NCI-H446 (cell line): ENCODE measurements around the gene AMN.
A peak's percentile ranks its signal among the peaks of the same experiment; 100 is the strongest.

Experiments
- DNase-seq, 2 experiments: peaks; one replicate each; lab custom pipeline; 2025; lab: John Stamatoyannopoulos, UW

Gene AMN

DNA sequence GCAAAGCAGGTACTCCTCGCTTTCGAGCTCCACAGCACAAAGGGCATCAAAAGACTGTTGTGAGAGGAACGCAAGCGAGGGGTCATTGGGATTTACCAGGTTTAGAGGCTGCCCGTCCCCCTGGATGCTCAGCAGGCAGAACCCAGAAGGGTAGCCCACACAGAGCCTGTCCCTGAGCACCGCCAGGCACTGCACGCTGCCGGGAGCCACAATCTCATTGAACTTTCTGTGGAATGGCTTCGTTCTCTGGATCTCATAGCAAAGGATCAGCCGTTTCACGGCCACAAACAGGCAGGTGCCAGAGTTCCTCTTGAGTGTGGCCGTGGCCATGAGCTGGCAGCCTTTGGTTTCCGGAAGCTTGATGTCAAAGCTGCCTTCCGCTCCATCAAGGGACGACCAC lies 21.5 kb downstream of the AMN start:
- no peak for DNase-seq

DNA sequence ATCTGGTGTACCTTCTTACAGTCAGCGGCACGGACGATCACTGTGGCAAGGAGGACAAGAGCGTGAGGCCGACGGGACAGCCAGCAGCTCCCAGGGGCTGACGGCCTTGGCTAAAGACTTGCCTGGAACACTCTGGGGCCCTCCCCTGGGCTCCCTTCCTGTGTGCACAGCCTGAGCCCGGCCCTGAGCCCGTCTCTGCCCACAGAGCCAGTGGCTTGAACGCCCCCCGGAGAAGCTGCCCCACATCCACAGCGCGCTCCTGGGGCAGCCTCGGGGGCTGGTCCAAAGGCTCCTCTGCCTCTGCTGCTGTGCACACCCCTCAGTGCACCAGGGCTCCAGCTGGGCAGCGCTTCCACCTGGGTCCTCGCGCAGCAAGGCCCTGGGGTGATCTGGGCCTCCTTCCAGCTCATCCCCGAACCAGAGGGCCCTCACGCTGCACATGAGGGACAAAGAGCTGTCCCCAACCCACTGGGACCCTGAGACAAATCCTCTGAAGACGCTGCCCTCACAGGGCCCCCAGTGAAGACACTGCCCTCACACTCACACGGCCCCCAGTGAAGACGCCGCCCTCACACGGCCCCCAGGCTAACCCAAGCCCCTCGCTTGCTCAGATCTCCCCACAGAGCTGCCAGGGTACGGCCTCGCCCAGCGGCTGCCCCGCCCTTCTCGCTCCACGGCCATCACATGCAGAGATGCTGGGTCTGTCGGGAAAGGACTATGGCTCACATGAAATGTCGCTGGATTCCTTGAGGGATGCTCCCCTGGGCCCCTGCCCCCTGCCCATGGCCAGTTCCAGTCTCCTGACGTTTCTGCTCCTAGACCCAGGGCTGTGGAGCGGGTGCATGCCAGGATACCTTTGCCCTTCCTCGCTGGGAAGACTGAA lies 22.2 kb downstream of the AMN start:
- no peak for DNase-seq

DNA sequence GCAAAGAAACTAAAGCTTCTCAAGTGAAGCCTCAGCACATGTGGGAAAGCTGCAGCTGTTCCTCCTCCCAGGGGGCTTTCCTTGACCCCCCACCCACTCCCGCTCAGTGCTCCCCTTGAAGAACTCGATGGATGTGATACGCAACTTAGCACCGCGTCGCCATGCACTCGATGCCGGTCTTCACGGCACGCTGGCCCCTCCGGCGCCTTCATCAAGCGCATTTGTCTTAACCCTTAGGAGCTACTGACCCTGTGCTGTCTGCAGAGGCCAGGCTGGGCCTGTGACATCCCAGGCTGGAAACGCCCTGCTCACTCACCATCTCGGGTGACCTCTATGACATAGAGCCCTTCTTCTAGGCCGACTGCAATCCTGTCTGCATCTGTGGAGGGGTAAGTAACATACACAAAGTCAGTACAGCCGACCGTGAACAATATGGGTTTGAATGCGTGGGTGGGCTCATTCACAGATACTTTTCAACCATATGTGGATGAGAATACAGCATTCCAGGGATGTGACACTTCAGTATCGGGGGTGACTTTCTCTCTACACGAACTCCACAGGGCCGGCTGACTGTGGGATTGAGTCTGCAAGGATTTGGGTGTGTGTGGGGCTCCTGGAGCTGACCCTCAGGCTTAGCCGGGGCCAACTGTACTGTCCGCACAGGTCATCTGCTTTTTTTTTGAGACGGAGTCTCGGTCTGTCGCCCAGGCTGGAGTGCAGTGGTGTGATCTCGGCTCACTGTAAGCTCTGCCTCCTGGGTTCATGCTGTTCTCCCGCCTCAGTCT lies 23.1 kb downstream of the AMN start:
- no peak for DNase-seq

DNA sequence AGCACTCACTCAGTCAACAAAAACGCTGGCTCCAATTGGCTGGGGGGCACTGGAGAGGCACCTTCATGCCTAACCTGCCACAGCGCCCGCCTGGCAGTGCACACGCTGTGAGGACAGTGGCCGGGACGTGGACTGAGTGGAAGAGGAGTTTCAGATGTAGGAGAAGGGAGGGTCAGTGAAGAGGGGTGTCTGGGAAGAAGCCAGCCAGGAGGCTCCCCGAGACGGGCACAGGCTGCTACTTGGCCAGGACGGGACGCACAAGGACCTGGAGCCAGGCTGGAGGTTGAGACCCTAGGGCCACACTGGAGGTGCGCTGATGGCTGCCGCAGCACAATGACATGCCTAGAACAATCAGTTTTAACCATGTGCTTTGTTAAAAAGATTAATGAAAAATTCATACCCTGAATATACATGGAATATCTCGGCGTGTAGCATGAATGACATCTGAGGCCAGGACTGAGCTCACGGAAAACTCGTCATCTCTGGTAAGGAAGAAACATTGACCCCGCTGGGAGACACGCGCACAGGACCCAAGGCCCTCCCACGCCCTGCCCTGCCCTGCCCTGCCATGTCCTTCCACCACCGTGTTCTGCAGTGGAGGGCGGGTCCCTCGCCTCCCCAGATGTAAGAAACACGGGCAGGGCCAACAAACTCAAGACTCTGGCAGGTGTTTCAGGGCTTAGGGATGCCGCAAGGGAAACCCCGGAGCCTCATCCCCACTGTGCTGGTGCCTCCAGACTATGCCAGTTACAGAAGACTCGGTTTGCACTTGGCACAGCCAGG lies 25.0 kb downstream of the AMN start:
- DNase-seq: no peak

DNA sequence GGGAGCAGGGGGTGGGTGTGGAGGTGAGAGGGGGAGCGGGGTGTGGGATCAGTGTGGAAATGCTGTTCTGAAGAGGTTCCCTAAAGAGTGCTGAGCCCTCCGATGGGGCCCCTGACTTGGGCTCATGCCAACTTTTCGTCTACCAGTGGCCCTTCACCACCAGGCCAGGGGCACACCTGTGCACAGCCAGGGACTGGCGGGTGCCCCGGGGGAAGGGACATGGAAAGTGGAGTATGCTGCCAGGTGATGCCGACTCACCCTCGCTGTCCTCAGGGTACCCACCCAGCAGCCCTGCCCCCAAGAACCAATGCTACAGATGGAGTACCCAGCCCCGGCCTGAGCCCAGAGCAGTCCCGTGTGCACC lies 26.2 kb downstream of the AMN start:
- DNase-seq: no peak

DNA sequence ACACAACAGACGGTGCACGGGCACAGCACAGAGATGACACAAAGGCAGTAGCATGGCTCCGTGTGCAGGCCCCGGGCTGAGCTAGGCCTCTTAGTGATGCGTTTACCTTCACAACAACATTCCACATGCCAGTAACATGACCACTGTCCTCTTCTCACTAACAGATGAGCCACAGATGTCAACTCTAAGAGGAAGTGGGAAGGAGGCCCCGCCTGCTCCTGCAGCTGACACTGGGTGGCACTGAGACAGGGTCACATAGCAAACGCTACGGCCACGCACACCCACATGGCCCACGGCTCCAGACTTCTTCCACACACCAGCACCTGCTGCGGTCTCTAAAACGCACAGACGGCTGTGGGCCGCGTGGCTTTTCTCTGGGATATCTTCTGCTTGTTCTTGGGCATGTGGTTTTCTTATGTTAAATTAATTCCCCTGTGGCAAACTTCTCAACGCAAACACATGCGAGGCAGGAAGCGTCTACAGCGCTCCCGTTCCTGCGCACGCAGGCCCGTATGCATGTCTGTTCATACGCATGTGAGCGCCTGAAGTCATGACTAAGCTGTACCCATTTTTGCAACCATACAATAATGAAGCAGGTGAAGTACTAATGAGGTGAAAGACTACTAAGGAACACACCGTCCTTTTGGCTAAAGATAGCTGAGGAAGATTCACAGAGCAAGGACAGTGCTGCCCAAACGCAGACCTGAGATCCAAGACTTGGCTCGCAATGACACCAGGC lies 26.8 kb downstream of the AMN start:
- DNase-seq: no peak

DNA sequence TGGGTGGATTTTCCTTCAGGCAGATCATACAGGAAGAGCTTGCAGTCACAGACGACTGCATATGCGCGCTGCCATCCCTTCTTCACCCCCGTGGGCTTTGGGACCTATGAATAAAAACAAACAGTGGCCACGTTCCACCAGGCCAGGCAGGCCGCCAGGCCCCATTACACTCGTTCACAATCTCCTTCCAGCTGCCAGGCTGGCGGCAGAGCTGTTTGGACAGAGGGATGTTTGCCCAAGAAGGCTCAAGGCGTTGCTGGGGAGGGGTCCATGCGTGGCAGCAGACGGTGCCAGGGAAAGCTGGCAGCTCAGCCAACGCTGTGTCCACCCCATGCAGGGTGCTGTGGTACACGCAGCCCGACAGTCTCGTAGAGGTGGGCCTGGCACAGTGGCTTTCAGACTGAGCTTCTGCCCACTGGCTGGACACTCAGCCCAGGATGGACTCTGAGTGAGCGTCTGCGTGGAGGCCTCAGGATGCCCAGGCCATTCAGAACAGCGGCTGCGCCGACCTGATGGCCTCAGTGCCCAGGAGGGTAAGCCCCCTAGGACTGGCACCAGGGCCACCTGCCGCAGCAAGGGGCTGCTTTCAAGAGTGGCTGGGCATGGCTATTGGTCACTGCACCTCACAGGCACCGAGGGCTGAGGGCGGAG lies 27.5 kb downstream of the AMN start:
- DNase-seq: peak; percentile 40 to 91

DNA sequence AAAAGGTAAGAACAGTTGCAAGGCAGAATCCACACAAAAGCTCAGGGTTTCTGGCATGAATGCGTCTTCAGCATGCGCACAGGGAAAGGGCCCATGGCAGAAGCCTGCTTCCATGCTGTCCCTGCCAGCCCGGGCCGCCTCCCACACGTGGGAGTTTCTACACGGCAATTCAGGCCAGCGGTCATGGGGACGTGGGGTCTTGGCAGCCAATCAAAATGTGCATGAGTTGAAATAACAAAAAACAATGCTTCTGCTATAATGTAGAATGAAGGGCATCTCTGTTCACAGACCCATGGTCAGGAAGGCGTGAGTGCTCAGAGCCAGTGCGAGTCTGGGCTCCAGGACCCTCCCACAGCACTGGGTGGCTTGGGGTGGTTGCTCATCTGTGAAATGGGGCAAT lies 28.6 kb downstream of the AMN start:
- no peak for DNase-seq

DNA sequence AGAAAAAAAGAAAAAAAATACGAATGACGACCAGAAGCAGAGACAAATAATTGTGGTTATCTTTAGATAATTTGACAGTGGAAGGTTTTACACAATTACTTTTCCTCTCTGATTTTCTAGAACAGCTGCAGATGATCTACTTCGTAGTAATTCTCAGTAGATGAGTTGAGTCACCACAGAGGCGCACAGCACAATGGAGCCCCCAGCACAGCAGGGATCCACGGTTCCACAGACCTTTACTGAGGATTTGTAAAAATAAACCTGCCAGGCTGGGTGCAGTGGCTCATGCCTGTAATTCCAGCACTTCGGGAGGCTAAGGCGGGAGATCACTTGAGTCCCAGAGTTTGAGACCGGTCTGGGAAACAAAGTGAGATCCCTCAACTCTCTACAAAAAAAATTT lies 29.3 kb downstream of the AMN start:
- DNase-seq: no peak

DNA sequence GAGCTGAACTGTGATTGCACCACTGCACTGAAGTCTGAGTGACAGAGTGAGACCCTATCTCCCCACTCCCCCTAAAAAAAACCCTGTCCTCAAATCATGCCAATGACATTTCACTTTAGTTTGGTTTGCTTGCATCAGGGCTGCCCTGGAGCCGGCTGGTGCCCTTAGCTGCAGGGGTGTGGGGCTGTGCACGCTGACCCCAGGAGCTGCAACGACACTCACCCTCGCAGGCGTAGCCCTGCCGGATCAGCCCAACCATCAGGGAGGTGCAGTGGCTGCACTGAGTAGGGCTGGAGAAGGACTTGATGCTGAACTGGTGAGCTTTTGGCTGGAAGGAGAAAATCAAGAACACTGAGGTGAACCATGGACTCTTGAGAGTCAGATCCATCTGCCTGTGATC lies 29.8 kb downstream of the AMN start:
- no peak for DNase-seq

DNA sequence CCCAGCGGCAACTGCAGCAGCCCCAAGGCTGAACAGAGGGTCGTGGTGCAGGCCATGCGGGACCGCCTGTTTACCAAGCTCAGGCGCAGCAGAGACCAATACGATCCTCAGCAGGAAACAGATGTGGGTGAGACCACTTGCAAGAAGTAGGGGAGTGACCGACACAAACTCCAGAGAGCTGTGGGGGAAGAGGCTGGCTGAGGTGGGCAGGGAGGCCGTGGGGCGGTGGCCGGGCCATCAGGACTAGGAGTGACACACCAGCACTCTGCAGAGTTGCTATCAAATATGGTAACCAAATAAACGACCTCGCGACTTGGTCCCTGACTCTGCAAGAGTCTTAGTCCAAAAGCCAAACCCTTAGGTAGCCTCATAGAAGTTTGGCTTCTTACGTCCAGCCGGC lies 30.6 kb downstream of the AMN start:
- DNase-seq: no peak

DNA sequence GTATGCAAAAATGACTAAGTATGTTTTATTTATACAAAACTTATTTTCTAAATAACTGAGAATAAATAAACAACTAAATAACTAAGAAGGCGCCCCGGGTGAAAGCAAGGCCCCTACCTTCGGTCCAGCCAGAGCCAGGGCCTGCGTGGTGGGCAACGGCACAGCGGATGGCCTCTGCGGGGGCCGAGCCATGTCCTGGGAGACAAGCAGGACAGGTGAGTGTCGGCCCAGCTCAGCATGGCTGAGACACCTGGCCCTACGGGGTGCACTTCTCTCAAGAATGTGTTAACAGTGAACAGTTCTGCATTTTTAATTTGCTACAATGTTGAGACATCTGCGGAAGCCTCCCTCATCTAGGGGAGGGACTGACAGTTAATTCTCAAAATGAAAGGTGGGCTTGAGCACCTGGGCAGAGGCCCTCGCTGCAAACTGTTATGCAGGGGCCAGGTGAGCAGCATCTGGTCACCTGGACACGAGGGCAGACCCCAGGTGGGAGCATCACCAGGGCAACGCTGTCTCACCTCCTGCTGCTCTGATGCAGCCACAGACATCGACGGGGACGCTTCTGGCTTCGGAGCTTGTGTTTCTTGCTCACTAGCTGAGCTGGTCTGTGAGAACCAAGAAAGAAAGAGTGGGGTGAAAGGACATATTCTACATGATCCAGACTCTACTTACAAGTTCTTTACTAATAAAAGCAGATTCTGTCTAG lies 31.8 kb downstream of the AMN start:
- no peak for DNase-seq

DNA sequence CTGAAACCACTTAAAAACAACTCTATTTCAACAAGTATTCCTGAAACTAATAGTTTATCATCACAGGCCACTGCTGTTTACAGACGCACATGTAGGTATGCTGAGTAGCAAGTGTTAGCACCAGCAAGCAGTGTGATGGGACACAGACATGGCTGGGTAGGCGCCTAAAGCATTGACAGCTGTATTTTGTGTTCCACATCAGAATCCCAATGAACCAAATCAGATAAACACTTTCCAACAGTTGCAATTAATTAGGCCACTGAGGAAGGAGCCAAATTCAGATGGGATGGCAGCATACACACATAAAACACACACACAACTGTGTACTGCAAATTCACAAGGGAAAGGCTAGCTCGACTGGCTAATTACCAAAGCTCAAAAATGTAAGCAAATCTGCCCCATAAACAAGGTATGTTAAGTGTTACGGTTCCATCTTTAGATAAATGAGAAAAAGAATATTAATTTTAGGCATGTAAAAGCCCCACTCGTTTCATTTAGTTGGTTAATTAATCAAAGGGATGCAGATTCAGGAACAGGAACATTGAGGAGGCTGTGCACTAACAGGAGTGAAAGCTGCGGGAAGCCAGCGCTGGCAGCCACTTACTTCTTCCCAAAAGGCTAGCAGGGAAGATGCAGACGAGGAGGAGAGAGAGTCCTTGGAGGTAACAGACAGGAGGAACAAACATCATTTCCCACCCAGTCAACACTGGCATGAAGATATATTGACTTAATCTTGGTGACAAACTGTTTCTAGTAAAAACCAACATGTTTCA lies 33.4 kb downstream of the AMN start:
- no peak for DNase-seq

DNA sequence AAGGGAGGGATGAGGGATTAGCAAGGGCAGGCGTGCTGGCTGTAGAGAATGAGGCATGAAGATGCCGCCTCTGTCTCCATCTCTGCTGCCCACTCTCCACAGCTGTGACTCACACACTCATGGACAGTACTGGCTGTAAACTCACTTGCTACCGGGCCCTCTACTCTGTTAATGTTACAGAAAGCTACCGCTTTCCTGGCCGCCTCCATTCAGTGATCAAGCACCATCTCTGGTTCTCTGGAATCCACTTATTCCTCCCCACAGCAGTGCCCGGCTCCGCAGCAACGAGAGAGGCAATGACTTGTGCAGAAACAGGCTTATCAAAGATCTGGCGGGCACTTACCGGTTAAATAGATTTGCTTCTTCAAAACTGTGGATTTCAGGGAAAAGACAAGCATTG lies 34.8 kb downstream of the AMN start:
- DNase-seq: no peak

DNA sequence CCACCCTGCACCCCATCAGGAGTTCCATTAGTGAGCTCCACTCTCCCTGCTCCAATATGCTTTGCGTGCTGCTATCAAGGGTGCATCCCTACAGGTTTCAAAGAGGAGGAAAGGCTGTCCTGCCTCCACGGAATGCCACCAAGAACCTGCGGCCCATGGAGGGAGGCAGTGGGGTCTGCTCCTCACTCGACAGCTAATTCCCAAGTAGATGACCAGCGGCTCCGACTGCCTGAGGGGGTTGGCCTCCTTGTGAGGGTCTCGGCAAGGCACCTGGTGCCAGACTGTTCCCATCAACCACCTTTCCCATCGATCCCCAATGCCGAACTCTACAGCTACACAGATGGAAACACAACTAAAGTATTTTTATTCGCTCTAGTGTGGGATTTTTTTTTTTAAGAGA lies 36.0 kb downstream of the AMN start:
- DNase-seq: no peak

DNA sequence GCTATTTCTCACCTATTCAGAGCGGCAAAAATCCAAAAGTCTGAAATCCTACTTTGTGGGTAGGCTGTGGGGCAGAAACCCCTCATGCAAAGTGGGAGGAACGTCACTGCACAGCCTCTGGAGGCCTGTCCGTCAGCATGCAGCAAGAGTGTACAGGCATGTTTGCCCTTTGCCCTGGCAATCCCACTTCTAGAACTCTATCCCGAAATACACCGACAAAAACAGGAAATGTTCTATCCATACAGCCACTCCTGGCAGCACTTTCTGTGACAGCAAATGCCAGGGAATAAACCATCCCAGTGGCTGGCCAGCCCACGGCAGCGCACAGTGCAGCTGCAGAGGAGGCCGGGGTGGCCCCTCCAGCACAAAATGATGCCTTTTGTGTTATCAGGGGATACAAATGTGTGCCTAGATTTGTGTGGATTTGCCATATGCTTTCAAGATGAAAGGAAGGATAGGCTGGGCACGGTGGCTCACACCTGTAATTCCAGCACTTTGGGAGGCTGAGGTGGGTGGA lies 39.7 kb downstream of the AMN start:
- no peak for DNase-seq

DNA sequence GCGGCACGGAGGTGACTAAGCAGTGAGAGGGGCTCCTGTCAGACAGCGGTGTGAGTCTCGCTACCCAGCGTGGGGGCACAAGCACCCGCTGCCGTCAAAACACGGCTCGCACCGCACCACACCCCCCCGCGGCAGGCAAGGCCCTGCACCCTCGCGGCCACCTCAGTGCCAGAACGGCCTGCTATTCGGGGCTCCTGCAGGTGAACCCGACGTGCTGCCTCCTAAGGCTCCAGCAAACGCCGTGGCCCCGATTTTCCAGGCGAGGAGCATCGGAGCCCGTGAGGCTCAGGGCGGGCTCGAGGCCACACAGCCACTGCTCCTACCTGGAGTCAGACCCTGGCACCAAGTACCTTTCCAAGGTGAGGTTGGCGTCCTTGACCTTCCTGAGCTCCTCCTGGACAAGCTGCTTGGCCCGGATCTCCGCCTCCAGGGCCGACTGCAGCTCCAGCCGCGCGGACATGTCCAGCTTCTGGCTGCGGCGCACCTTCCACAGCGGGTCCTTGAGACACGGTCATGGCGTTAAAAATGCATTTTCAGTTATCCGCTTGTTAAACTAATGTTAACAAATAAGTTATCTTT lies 41.8 kb downstream of the AMN start:
- no peak for DNase-seq

DNA sequence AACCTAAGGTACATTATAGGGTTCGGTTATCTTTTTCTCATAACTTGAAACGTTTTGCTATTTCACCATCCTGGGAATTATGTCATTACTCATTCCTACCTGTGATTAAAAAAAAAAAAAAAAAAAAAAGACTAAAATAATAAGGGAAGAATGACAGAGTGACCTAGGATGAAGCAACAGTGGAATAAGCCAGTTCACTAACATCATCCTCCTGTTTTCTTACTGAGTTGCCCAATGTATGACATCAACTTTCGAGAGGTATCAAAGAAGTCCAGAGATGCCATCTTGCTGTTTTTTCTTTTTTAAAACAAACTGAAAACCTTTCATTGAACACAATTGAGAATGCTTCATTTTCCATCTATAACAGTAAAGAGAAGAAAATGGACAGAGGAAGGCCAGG lies 42.8 kb downstream of the AMN start:
- no peak for DNase-seq

DNA sequence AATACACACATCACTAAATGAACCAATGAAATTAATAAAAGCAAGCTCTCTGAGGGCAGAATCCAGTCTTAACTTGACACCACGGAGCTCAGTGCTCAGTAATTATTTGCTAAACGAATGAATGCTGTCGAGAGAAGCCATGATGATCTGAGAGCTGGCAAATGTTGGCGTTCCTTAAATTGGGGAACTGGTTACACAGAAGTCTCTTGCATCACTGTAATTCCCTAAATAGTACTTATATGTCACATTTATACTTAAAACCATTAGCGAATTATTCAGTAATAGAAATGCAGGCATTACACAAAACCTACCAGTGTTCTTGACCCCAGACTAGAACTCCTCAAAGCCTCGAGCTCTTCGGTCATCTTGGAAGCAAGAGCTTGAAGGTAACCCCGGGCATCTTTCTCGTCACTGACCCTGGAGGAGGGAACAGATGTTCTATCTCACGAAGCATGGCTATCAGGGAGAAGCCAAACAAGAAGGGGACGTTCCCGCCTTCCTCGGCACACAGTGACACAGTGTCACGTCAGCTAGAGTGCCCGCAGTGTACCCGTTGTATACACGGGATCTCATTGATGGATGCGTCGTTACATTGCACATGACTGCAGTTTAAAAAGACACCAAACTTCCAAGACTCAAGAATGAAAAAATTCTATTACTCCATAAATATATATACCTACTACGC lies 43.6 kb downstream of the AMN start:
- no peak for DNase-seq
